Bladder microvascular endothelial cell (primary cell): ENCODE measurements around the gene MRPL24. TPM values are rescaled to one million over a fixed set of nuclear protein-coding genes. Genes with fewer than 3 reads are reported as not detected.

Source experiments
- total RNA-seq: library from RNA; depleted of rRNA; stranded (reverse); fragments of >200 nt; gene quantifications from 2 replicates; pipeline ENCODE4 v1.2.3, GENCODE V29; 2014

The MRPL24 gene
- total RNA-seq, result 38.3 and 49.1 TPM in 2 replicates

DNA sequence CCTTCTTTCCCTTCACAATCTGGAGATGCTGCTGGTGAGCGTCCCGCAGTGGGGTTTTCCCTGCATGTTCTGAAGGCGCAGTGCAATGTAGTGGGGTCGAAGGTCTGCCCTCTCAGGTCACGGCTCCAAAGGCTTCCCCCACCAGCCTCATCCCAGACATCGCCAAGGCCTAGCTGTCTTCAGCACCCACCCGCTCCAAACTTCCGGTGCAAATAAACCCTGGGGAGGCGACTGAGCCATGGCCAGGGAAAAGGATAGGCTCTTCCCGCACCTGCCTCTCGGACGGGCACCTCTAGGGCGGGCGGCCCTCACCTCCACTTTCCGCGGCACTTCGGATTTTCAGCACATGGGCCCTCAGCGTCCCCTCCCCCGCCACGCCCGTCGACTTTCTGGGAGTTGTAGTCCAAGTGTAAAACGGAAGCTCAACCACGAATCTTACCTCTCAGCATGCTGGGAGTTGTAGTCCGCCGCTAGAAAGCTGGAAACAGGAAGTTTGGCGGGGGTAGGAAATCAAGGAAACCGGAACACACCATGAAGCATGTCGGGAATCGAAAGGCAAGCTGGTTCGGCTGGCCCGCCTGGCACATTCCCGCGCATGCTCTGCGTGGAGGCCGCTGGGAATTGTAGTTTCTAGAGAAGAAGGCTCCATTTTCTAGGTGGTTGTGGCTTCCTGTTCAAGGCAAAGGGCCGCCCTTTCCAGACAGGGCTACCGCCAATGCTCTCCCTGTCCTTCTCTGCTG lies at the start of gene MRPL24:
TSS of gene MRPL24 (minus strand) at position 348 of the 740 bp plus-strand sequence. CDS start 2,384 bp downstream, outside the sequence.

DNA sequence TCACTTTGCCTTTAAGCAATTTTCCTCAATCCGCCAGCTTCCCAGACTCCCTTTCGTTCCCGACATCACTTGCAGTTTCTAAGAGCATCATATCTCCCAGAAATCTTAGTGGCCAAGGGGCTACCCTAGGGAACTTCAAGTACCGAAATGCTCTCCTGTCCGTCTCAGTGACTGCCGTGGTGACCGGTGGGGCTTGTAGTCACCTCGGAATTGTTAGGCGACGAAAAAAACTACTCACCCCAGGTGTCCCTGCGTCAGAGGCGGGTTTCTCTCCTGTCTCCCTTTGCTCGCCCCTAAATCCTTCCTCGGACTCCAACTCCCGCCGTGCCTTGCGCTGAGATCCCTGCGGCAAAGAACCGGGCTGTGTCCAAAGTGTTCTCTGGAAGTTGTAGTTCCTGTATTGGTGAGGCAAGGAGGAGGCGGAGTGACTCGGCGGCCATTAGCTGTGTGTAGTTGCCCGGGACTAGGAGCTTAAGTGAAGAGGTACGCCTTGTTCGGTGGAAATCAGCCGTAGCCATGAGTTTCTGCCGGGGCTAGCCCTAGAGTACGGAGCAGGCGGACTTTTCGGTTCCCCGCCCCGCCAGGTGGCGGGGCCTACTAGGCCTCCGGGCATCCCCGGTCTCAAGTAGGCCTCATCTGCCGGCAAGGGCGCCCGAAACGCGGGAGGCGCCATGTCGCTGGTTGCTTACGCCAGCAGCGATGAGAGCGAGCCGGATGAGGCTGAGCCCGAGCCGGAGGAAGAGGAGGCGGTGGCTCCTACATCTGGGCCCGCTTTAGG lies 26.4 kb upstream of the MRPL24 start, which contains the start of gene PRCC:
TSS of gene PRCC (plus strand) at position 435 of the 778 bp plus-strand sequence. CDS start at position 672, 237 bp downstream.

DNA sequence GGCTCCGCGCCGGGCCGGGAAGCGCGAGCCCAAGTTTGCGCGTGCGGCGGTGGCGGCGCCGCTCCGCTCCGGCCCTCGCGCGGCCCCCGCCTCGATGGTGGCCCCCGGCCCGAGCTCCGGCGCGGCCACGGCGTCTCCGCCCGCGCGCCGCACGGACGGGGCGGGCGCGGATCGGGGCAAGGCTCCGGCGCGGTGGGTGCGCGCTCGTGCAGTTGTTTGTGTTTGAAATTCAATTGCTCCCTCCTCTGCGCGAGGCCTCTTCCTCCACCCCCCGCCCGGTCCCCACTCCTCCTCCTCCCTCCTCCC lies 10.5 kb upstream of the MRPL24 start, which contains the start of gene HDGF:
TSS of gene HDGF (minus strand) at position 225 of the 306 bp plus-strand sequence. CDS start 246 bp downstream, outside the sequence.

GRCh38 chr1:156728599-156729462 lies 12.1 kb downstream of the MRPL24 start, which contains the start of gene ISG20L2:
ISG20L2 (minus strand) TSS chr1:156728766; CDS start chr1:156727652, 1,114 bp downstream.

GRCh38 chr1:156727926-156728598 lies 12.8 kb downstream of the MRPL24 start, which contains the start of gene METTL25B:
METTL25B (plus strand) TSS chr1:156728469; CDS start chr1:156729105, 636 bp downstream.

GRCh38 chr1:156705321-156705917 lies 35.5 kb downstream of the MRPL24 start, which contains the start of gene CRABP2:
CRABP2 (minus strand) TSS chr1:156705583; CDS start chr1:156705446, 137 bp downstream.

Other genes with a start within 250 kb of the MRPL24 start
- gene MEF2D, start 240.3 kb downstream of the MRPL24 start, total RNA-seq, result 4.7 and 11.6 TPM in 2 replicates
- gene IQGAP3, start 168.5 kb downstream of the MRPL24 start, total RNA-seq, result 17.2 and 21.5 TPM in 2 replicates
- gene TTC24, start 161.4 kb downstream of the MRPL24 start, total RNA-seq, result not detected in 2 replicates
- gene NAXE, start 149.3 kb downstream of the MRPL24 start, total RNA-seq, result 52.5 and 61.0 TPM in 2 replicates
- gene GPATCH4, start 139.6 kb downstream of the MRPL24 start, total RNA-seq, result 11.2 and 25.0 TPM in 2 replicates
- gene HAPLN2, start 121.7 kb downstream of the MRPL24 start, total RNA-seq, result not detected in 2 replicates
- not detected in 2 replicates for gene BCAN, start 99.0 kb downstream of the MRPL24 start, total RNA-seq
- 81.5 and 125 TPM in 2 replicates for gene NES, start 63.7 kb downstream of the MRPL24 start, total RNA-seq
- gene CRABP2, start 35.5 kb downstream of the MRPL24 start, total RNA-seq, result not detected in 2 replicates
- 5.7 and 13.2 TPM in 2 replicates for gene METTL25B, start 12.6 kb downstream of the MRPL24 start, total RNA-seq
- gene ISG20L2, start 12.3 kb downstream of the MRPL24 start, total RNA-seq, result 4.4 and 9.9 TPM in 2 replicates
- gene HDGF, start 10.6 kb upstream of the MRPL24 start, total RNA-seq, result 155 and 276 TPM in 2 replicates
- 8.1 and 16.3 TPM in 2 replicates for gene PRCC, start 26.4 kb upstream of the MRPL24 start, total RNA-seq
- gene SH2D2A, start 75.8 kb upstream of the MRPL24 start, total RNA-seq, result not detected in 2 replicates
- gene INSRR, start 118.0 kb upstream of the MRPL24 start, total RNA-seq, result not detected in 2 replicates
- gene NTRK1, start 119.8 kb upstream of the MRPL24 start, total RNA-seq, result 0.06 TPM in 1 of 2 replicates, not detected in the other
- 11.0 and 35.0 TPM in 2 replicates for gene PEAR1, start 152.6 kb upstream of the MRPL24 start, total RNA-seq
- 0.16 and 0.19 TPM in 2 replicates for gene LRRC71, start 179.5 kb upstream of the MRPL24 start, total RNA-seq